ENCODE results near the gene DNAH1.

DNA sequence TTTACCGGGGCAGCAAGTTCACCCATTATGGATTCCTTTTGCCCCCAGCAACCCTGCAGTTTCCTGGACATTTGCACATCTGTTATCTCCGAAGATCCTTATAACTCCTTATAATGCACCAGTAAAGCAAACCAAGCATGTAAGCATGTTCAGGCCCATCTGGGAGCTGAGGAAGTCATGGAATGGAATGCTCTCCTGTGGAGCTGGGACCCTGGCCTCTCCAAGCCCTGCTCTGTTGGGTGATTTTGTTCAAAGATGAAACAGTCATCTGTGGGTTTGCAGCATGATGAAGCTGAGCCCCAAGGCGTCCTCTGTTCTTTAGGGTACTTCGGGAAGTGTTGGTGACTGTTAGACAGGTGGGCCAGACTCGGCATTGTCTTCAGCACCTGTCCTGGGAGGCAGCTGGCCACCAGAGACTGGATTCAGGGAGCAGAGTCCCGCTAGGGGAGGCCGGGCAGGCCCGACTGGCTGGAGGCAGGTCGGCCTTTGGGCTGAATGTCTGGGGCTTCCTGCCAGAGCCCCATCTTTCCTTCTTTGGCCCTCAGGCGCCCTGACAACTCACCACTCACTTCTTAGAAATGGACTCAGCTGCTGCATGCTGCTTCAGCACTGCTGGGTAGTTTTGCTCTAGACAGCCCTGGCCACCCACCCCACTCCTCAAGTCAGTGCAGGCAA, 3.9 kb downstream of the DNAH1 start:
- TF ChIP-seq, protein P1, sequence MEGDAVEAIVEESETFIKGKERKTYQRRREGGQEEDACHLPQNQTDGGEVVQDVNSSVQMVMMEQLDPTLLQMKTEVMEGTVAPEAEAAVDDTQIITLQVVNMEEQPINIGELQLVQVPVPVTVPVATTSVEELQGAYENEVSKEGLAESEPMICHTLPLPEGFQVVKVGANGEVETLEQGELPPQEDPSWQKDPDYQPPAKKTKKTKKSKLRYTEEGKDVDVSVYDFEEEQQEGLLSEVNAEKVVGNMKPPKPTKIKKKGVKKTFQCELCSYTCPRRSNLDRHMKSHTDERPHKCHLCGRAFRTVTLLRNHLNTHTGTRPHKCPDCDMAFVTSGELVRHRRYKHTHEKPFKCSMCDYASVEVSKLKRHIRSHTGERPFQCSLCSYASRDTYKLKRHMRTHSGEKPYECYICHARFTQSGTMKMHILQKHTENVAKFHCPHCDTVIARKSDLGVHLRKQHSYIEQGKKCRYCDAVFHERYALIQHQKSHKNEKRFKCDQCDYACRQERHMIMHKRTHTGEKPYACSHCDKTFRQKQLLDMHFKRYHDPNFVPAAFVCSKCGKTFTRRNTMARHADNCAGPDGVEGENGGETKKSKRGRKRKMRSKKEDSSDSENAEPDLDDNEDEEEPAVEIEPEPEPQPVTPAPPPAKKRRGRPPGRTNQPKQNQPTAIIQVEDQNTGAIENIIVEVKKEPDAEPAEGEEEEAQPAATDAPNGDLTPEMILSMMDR (IDR thresholded peaks at IDR 0.05): no peak
- no peak for TF ChIP-seq POLR2A (IDR thresholded peaks at IDR 0.05)

Data from testis (tissue), 2 donors.